ENCODE measurements around the gene ZC2HC1B. TPM values are rescaled to one million over a fixed set of nuclear protein-coding genes. Genes with fewer than 3 reads are reported as not detected.

ZC2HC1B gene
- total and polyA plus RNA-seq, 2 donors (not counting 1 experiment from before 2014, with no cell fraction given): not detected

DNA sequence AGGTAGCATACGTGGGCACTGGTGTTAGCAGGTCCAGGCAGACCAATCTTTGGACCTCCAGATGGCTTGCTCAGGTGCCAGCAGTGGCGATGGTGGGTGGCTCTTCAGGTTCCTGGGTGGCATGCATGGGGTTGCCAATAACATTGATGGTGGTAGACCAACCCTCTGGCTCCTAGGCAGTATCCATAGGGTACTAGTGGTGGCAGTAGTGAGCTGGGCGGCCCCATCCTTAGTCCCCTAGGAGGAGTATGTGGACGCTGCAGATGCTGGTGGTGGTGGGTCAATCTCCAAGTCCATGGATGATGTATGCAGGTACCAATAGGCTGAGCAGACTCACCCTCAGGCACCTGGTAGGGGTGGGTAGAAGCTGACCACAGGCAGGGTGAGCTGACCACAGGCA, 70.6 kb downstream of the ZC2HC1B start:
- Histone ChIP-seq H2AFZ (ENCODE audit: low read length) (no peak overlapping the region), H3K4me1 (ENCODE audit: control insufficient read depth, extremely low read depth, insufficient read depth, low read length) (no peaks in the 10 kb centered on the region), H3K36me3 (ENCODE audit: control insufficient read depth, insufficient read depth, low read length) (no peaks in the 10 kb centered on the region), H3K9ac (ENCODE audit: insufficient read depth, low read length) (no peak overlapping the region), H3K79me2 (ENCODE audit: control insufficient read depth, insufficient read depth, low read length) (no peaks in the 10 kb centered on the region), H3K4me3 (replicated peaks in 1 of 4; ENCODE audit: control extremely low read depth in 1 of 4, insufficient read depth in 1 of 4, low read depth in 3 of 4, low read length in 4 of 4) (no peak overlapping the region), H3K4me2 (ENCODE audit: extremely low read depth, insufficient read depth, low read length) (no peak overlapping the region), H3K27ac (ENCODE audit: insufficient read depth, low read length) (no peak overlapping the region), H3K9me3 (ENCODE audit: control insufficient read depth, insufficient read depth, low read depth, low read length) (no peaks in the 10 kb centered on the region), H3K27me3 (ENCODE audit: control insufficient read depth, insufficient read depth, low read length) (peaks cover 2% of the 10 kb centered on the region), H4K20me1 (ENCODE audit: control insufficient read depth, extremely low read depth, insufficient read depth, low read length) (no peaks in the 10 kb centered on the region)
- no peak for DNase-seq (ENCODE audit: low read depth in 2 of 2)
- TF ChIP-seq, protein P1, sequence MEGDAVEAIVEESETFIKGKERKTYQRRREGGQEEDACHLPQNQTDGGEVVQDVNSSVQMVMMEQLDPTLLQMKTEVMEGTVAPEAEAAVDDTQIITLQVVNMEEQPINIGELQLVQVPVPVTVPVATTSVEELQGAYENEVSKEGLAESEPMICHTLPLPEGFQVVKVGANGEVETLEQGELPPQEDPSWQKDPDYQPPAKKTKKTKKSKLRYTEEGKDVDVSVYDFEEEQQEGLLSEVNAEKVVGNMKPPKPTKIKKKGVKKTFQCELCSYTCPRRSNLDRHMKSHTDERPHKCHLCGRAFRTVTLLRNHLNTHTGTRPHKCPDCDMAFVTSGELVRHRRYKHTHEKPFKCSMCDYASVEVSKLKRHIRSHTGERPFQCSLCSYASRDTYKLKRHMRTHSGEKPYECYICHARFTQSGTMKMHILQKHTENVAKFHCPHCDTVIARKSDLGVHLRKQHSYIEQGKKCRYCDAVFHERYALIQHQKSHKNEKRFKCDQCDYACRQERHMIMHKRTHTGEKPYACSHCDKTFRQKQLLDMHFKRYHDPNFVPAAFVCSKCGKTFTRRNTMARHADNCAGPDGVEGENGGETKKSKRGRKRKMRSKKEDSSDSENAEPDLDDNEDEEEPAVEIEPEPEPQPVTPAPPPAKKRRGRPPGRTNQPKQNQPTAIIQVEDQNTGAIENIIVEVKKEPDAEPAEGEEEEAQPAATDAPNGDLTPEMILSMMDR (conservative IDR thresholded peaks at IDR 0.05 in 1 of 2, IDR thresholded peaks at IDR 0.05 in 1 of 2; ENCODE audit: low read depth in 1 of 2, low read length in 2 of 2): no peak
- TF ChIP-seq EZH2 (IDR thresholded peaks at IDR 0.05; ENCODE audit: low read length, missing control alignments): no peak

DNA sequence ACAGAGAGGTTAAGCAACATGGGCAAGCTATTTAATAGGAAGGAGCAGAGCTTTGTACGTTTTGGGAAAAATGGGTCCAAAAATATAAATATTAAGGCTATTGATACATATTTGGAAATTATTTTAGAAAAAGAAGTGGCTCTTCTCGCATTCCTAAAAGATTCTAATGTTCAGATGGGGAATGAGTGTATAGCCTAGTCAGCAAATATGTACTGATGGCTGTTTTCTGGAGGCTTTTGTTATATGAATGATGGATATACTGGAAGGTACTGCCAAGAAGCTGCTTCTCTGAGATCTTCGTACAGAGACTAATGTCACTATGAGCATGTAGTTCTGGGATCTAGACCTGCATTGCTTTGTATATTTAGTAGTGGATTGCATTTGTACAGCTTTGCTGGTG, 72.1 kb downstream of the ZC2HC1B start:
- H3K9me3 ChIP-seq (ENCODE audit: control insufficient read depth, insufficient read depth, low read depth, low read length): no peaks in the 10 kb centered on the region
- H3K4me3 ChIP-seq (replicated peaks in 1 of 4; ENCODE audit: control extremely low read depth in 1 of 4, insufficient read depth in 1 of 4, low read depth in 3 of 4, low read length in 4 of 4): no peak overlapping the region
- H3K4me2 ChIP-seq (ENCODE audit: extremely low read depth, insufficient read depth, low read length): no peak overlapping the region
- peaks cover 2% of the 10 kb centered on the region for H3K27me3 ChIP-seq (ENCODE audit: control insufficient read depth, insufficient read depth, low read length)
- H3K79me2 ChIP-seq (ENCODE audit: control insufficient read depth, insufficient read depth, low read length): no peaks in the 10 kb centered on the region
- no peaks in the 10 kb centered on the region for H3K4me1 ChIP-seq (ENCODE audit: control insufficient read depth, extremely low read depth, insufficient read depth, low read length)
- H2AFZ ChIP-seq (ENCODE audit: low read length): no peak overlapping the region
- H4K20me1 ChIP-seq (ENCODE audit: control insufficient read depth, extremely low read depth, insufficient read depth, low read length): no peaks in the 10 kb centered on the region
- TF ChIP-seq EZH2 (IDR thresholded peaks at IDR 0.05; ENCODE audit: low read length, missing control alignments): no peak
- TF ChIP-seq, protein P1 (conservative IDR thresholded peaks at IDR 0.05 in 1 of 2, IDR thresholded peaks at IDR 0.05 in 1 of 2; ENCODE audit: low read depth in 1 of 2, low read length in 2 of 2): no peak
- no peak overlapping the region for H3K9ac ChIP-seq (ENCODE audit: insufficient read depth, low read length)
- DNase-seq (ENCODE audit: low read depth in 2 of 2): no peak
- no peak overlapping the region for H3K27ac ChIP-seq (ENCODE audit: insufficient read depth, low read length)
- no peaks in the 10 kb centered on the region for H3K36me3 ChIP-seq (ENCODE audit: control insufficient read depth, insufficient read depth, low read length)

DNA sequence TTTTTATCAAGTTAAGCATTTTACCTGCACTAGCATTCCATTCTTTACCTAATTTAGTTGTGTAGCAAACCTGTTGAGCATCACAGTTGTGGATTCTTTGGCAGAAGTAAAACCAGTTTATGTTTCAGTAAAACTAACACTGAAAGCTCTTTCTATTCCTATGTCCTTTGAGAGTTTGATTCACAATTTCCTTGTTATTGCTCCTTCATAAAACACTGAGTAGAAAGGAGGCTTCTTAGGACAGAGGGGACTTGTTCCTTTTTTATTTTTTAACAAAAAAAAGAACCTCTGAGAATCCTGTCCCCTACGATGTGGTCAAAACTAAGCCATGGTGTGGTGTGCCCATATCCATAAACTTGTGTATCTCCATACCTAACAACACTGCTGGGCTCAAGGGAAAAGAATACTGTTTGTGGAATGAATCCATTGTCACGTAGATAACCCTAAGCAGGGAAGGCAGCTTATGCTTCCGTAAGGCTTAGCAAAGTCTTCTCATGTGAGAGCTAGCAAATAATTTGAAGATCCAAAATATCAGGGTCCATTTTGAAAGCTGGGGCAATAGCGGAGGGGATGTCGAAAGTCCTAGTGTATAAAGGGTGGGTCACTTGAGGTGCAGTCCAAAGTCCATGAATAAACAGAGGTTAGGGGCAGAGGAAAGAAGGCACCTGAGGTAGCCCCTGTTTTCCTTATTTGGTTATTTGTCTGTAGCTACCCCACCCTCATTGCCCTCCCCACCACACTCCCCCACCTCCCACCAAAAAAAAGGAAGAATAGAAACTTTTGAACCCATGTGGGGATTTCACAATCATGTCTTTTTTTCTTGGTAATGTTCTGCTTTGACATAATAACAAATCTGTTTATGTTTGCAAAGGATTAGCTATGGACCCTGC, 72.7 kb downstream of the ZC2HC1B start:
- no peaks in the 10 kb centered on the region for H3K36me3 ChIP-seq (ENCODE audit: control insufficient read depth, insufficient read depth, low read length)
- H3K27me3 ChIP-seq (ENCODE audit: control insufficient read depth, insufficient read depth, low read length): peaks cover 2% of the 10 kb centered on the region

More for the DNA sequence above, 72.7 kb downstream of the ZC2HC1B start:
- Histone ChIP-seq H4K20me1 (ENCODE audit: control insufficient read depth, extremely low read depth, insufficient read depth, low read length) (no peaks in the 10 kb centered on the region), H3K27ac (ENCODE audit: insufficient read depth, low read length) (no peak overlapping the region), H3K9ac (ENCODE audit: insufficient read depth, low read length) (no peak overlapping the region), H3K4me1 (ENCODE audit: control insufficient read depth, extremely low read depth, insufficient read depth, low read length) (no peaks in the 10 kb centered on the region), H3K4me2 (ENCODE audit: extremely low read depth, insufficient read depth, low read length) (no peak overlapping the region), H3K4me3 (replicated peaks in 1 of 4; ENCODE audit: control extremely low read depth in 1 of 4, insufficient read depth in 1 of 4, low read depth in 3 of 4, low read length in 4 of 4) (no peak overlapping the region), H3K9me3 (ENCODE audit: control insufficient read depth, insufficient read depth, low read depth, low read length) (no peaks in the 10 kb centered on the region), H3K79me2 (ENCODE audit: control insufficient read depth, insufficient read depth, low read length) (no peaks in the 10 kb centered on the region), H2AFZ (ENCODE audit: low read length) (no peak overlapping the region)
- no peak for DNase-seq (ENCODE audit: low read depth in 2 of 2)
- TF ChIP-seq, protein P1 (conservative IDR thresholded peaks at IDR 0.05 in 1 of 2, IDR thresholded peaks at IDR 0.05 in 1 of 2; ENCODE audit: low read depth in 1 of 2, low read length in 2 of 2): no peak
- TF ChIP-seq EZH2 (IDR thresholded peaks at IDR 0.05; ENCODE audit: low read length, missing control alignments): no peak
